ENCODE data around the gene COLQ.

DNA sequence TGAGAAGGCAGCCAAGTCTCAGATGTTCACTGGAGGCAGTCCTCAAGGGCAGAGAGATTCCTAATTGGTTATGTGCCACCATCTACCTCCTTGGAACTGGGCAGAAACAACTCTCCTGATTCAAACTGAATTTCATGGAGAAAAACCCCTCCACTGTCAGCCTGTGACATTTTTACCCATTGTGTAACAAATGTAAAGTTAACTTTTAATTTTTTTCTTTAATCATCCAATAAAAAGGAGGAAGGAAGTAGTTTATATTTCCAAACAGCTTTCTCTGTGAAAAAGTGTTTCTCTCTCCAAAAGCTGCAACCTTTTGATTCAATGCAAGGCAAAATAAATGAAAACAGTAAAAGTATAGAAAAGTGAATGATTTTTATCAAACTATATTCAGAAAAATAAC is 510 bp upstream of the COLQ start:
- TF ChIP-seq, protein P1, sequence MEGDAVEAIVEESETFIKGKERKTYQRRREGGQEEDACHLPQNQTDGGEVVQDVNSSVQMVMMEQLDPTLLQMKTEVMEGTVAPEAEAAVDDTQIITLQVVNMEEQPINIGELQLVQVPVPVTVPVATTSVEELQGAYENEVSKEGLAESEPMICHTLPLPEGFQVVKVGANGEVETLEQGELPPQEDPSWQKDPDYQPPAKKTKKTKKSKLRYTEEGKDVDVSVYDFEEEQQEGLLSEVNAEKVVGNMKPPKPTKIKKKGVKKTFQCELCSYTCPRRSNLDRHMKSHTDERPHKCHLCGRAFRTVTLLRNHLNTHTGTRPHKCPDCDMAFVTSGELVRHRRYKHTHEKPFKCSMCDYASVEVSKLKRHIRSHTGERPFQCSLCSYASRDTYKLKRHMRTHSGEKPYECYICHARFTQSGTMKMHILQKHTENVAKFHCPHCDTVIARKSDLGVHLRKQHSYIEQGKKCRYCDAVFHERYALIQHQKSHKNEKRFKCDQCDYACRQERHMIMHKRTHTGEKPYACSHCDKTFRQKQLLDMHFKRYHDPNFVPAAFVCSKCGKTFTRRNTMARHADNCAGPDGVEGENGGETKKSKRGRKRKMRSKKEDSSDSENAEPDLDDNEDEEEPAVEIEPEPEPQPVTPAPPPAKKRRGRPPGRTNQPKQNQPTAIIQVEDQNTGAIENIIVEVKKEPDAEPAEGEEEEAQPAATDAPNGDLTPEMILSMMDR (IDR thresholded peaks at IDR 0.05): no peak
- TF ChIP-seq POLR2A (IDR thresholded peaks at IDR 0.05): no peak
